HepG2 (cell line): ENCODE results near the gene ALB. TPM values are rescaled to one million over a fixed set of nuclear protein-coding genes. Genes with fewer than 3 reads are reported as not detected.
A peak's percentile ranks its signal among the peaks of the same experiment; 100 is the strongest.

Experiments
- BHLHE40 ChIP-seq: IDR thresholded peaks from 2 replicates; pipeline ENCODE4 v1.6.1; 2011; ENCODE audit warnings: low read length, improper control_type of control experiment
- CREBL2 ChIP-seq: sonication (generic); formaldehyde crosslinking; IDR thresholded peaks from 2 replicates; pipeline ENCODE4 v1.8.1; 2023; ENCODE audit warnings: missing genetic modification reagents, mild to moderate bottlenecking, borderline replicate concordance
- FOXP1 ChIP-seq, 2 experiments: fragments of 450-650 bp in 1 of 2; IDR thresholded peaks; 2 replicates each; pipeline ENCODE4 v1.6.1; 2017 to 2018; ENCODE audit warnings: antibody characterized with exemption in 1 of 2
- HNRNPK ChIP-seq: fragments of 200-400 bp; formaldehyde crosslinking; IDR thresholded peaks from 2 replicates; pipeline ENCODE4 v1.6.1; 2018; ENCODE audit warnings: low read length, low read depth, moderate library complexity, mild to moderate bottlenecking; ENCODE audit not compliant: poor library complexity, severe bottlenecking
- HOXA7 ChIP-seq: sonication (generic); formaldehyde crosslinking; IDR thresholded peaks from 2 replicates; pipeline ENCODE4 v1.8.1; 2022; ENCODE audit warnings: mild to moderate bottlenecking, missing genetic modification reagents, moderate library complexity
- KDM5A ChIP-seq: fragments of 200-600 bp; sonication (generic); IDR thresholded peaks from 2 replicates; pipeline ENCODE4 v1.7.0; 2018; ENCODE audit warnings: antibody characterized with exemption, mild to moderate bottlenecking, low read length, borderline replicate concordance
- NCOA5 ChIP-seq: sonication (generic); formaldehyde crosslinking; IDR thresholded peaks from 2 replicates; pipeline ENCODE4 v1.4.0; 2020; ENCODE audit warnings: missing genetic modification reagents
- NFRKB ChIP-seq: fragments of 450-650 bp; IDR thresholded peaks from 2 replicates; pipeline ENCODE4 v1.6.1; 2017
- NR1H2 ChIP-seq: sonication (generic); formaldehyde crosslinking; IDR thresholded peaks from 2 replicates; pipeline ENCODE4 v1.8.1; 2022; ENCODE audit warnings: low read depth, missing genetic modification reagents, borderline replicate concordance
- RBM39 ChIP-seq: fragments of 200-400 bp; formaldehyde crosslinking; IDR thresholded peaks from one replicate; pipeline ENCODE4 v1.6.1; 2018; ENCODE audit warnings: antibody characterized with exemption, mild to moderate bottlenecking, low read depth, low read length; ENCODE audit not compliant: poor library complexity, severe bottlenecking
- SATB2 ChIP-seq: sonication (generic); formaldehyde crosslinking; IDR thresholded peaks from 2 replicates; pipeline ENCODE4 v1.5.0; 2020; ENCODE audit warnings: missing genetic modification reagents
- SNAPC5 ChIP-seq: sonication (generic); formaldehyde crosslinking; IDR thresholded peaks from 2 replicates; pipeline ENCODE4 v1.8.1; 2023; ENCODE audit warnings: mild to moderate bottlenecking, missing genetic modification reagents, borderline replicate concordance
- SOX6 ChIP-seq, 2 experiments: fragments of 450-650 bp in 1 of 2; sonication (generic) in 1 of 2; formaldehyde crosslinking in 1 of 2; IDR thresholded peaks; 2 replicates each; pipeline versions ENCODE4 v1.4.0 to v1.6.1; 2017 to 2020; ENCODE audit warnings: antibody characterized with exemption in 1 of 2, mild to moderate bottlenecking in 1 of 2, missing genetic modification reagents in 1 of 2
- SP5 ChIP-seq: IDR thresholded peaks from 2 replicates; pipeline ENCODE4 v1.6.1; 2016; ENCODE audit warnings: low read depth, borderline replicate concordance
- SYNCRIP ChIP-seq: fragments of 200-400 bp; formaldehyde crosslinking; IDR thresholded peaks from 2 replicates; pipeline ENCODE4 v1.6.1; 2018; ENCODE audit warnings: mild to moderate bottlenecking, low read depth, low read length; ENCODE audit not compliant: insufficient read depth
- TCF12 ChIP-seq, 2 experiments: fragments of 450-650 bp in 1 of 2; sonication (generic) in 1 of 2; formaldehyde crosslinking in 1 of 2; IDR thresholded peaks; 2 replicates each; pipeline versions ENCODE4 v1.6.1 to v1.8.0; 2017 to 2022; ENCODE audit warnings: antibody characterized with exemption in 1 of 2, mild to moderate bottlenecking in 1 of 2, missing genetic modification reagents in 1 of 2, moderate library complexity in 1 of 2
- YY1 ChIP-seq: IDR thresholded peaks from 2 replicates; pipeline ENCODE4 v1.6.1; 2011; ENCODE audit warnings: low read length, low read depth, moderate library complexity, mild to moderate bottlenecking; ENCODE audit not compliant: insufficient read depth, insufficient replicate concordance
- ZFAT ChIP-seq: sonication (generic); formaldehyde crosslinking; conservative IDR thresholded peaks from 2 replicates; pipeline ENCODE4 v1.8.1; 2023; ENCODE audit warnings: missing genetic modification reagents, inconsistent platforms
- ZNF282 ChIP-seq: fragments of 450-650 bp; IDR thresholded peaks from 2 replicates; pipeline ENCODE4 v1.6.1; 2018; ENCODE audit not compliant: partially characterized antibody
- ZNF577 ChIP-seq: sonication (generic); formaldehyde crosslinking; IDR thresholded peaks from 2 replicates; pipeline ENCODE4 v1.4.0; 2020; ENCODE audit warnings: mild to moderate bottlenecking, low read depth, missing genetic modification reagents, borderline replicate concordance
- ZNF674 ChIP-seq: sonication (generic); formaldehyde crosslinking; IDR thresholded peaks from 2 replicates; pipeline ENCODE4 v1.5.0; 2020; ENCODE audit warnings: low read depth, mild to moderate bottlenecking, missing genetic modification reagents
- ZNF83 ChIP-seq: sonication (generic); formaldehyde crosslinking; IDR thresholded peaks from 2 replicates; pipeline ENCODE4 v1.4.0; 2020; ENCODE audit warnings: missing genetic modification reagents, mild to moderate bottlenecking, borderline replicate concordance
- ZNF878 ChIP-seq: sonication (generic); formaldehyde crosslinking; IDR thresholded peaks from 2 replicates; pipeline ENCODE4 v1.8.1; 2023; ENCODE audit warnings: mild to moderate bottlenecking, missing genetic modification reagents, moderate library complexity
- ZSCAN20 ChIP-seq: sonication (generic); formaldehyde crosslinking; IDR thresholded peaks from 2 replicates; pipeline ENCODE4 v1.4.0; 2020; ENCODE audit warnings: missing genetic modification reagents, mild to moderate bottlenecking, borderline replicate concordance
- ZSCAN30 ChIP-seq: sonication (generic); formaldehyde crosslinking; IDR thresholded peaks from 2 replicates; pipeline ENCODE4 v1.5.0; 2020; ENCODE audit warnings: mild to moderate bottlenecking, missing genetic modification reagents
- polyA plus RNA-seq, 8 experiments: library from polyadenylated mRNA; depleted of rRNA in 3 of 8; stranded (reverse) in 7 of 8; unstranded in 1 of 8; fragments of >200 nt; fragmentation: Illumina TruSeq in 4 of 8; extraction: Trizol in 4 of 8; gene quantifications; 2 replicates each; pipeline versions ENCODE4 v1.2.1 to v1.2.3, GENCODE V29; 2011 to 2016; ENCODE audit warnings: low read depth in 4 of 8, missing spikeins in 1 of 8, mixed read lengths in 1 of 8; ENCODE audit not compliant: insufficient read depth in 1 of 8
- total RNA-seq, 5 experiments: library from RNA; depleted of rRNA; stranded (reverse); fragments of >200 nt; fragmentation: Illumina TruSeq; extraction: Trizol; gene quantifications; 2 replicates each; pipeline ENCODE4 v1.2.3, GENCODE V29; 2016; ENCODE audit warnings: low read depth in 1 of 5
- TF ChIP-seq, protein P1 (sequence below): sonication (generic); formaldehyde crosslinking; IDR thresholded peaks from 2 replicates; pipeline ENCODE4 v1.4.0; 2020; ENCODE audit warnings: missing genetic modification reagents
- TF ChIP-seq, protein P2 (sequence below): sonication (generic); formaldehyde crosslinking; IDR thresholded peaks from 2 replicates; pipeline ENCODE4 v1.8.1; 2023; ENCODE audit warnings: mild to moderate bottlenecking, missing genetic modification reagents

ALB gene
- total and polyA plus RNA-seq, 2 of the 13 experiments (the other 11 are each of a cell fraction or from before 2014, with no cell fraction given): 22,259 to 22,625 TPM

GRCh38 chr4:73456177-73457022 lies 52.3 kb downstream of the ALB start (continued):
- TF ChIP-seq FOXP1 (IDR thresholded peaks at IDR 0.05) (no peak), FOXP1 (CRISPR knock-in tag; IDR thresholded peaks at IDR 0.05) (no peak), ZSCAN20 (no peak; the same call in 1 of the 2 replicates), HOXA7 (CRISPR knock-in tag) (no peak), BHLHE40 (no peak), SNAPC5 (CRISPR knock-in tag) (0 out of 2 replicates have a peak, but pooled peaks have one; percentile 2), ZSCAN30 (0 out of 2 replicates have a peak, but pooled peaks have one; percentile 12), CREBL2 (CRISPR knock-in tag) (no peak), NR1H2 (CRISPR knock-in tag) (no peak), ZNF878 (CRISPR knock-in tag) (0 out of 2 replicates have a peak, but pooled peaks have one; percentile 44), KDM5A (no peak), ZFAT (CRISPR knock-in tag) (no peak), NFRKB (no peak), RBM39 (no peak), ZNF83 (CRISPR knock-in tag) (no peak), TCF12 (IDR thresholded peaks at IDR 0.05) (no peak), TCF12 (CRISPR knock-in tag; IDR thresholded peaks at IDR 0.05) (no peak; the same call in 1 of the 2 replicates), SATB2 (no peak), HNRNPK (no peak), ZNF674 (CRISPR knock-in tag) (no peak), ZNF282 (no peak), SP5 (no peak), ZNF577 (no peak), SOX6 (IDR thresholded peaks at IDR 0.05) (no peak), SOX6 (CRISPR knock-in tag; IDR thresholded peaks at IDR 0.05) (peak; percentile 32; the same call in 1 of the 2 replicates), SYNCRIP (no peak), NCOA5 (CRISPR knock-in tag) (0 out of 2 replicates have a peak, but pooled peaks have one; percentile 12), YY1 (no peak)
- TF ChIP-seq, protein P1, sequence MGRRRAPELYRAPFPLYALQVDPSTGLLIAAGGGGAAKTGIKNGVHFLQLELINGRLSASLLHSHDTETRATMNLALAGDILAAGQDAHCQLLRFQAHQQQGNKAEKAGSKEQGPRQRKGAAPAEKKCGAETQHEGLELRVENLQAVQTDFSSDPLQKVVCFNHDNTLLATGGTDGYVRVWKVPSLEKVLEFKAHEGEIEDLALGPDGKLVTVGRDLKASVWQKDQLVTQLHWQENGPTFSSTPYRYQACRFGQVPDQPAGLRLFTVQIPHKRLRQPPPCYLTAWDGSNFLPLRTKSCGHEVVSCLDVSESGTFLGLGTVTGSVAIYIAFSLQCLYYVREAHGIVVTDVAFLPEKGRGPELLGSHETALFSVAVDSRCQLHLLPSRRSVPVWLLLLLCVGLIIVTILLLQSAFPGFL: no peak
- TF ChIP-seq, protein P2, sequence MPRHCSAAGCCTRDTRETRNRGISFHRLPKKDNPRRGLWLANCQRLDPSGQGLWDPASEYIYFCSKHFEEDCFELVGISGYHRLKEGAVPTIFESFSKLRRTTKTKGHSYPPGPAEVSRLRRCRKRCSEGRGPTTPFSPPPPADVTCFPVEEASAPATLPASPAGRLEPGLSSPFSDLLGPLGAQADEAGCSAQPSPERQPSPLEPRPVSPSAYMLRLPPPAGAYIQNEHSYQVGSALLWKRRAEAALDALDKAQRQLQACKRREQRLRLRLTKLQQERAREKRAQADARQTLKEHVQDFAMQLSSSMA (CRISPR knock-in tag): no peak
